Ascending aorta (tissue), 2 donors: ENCODE results near the gene BRPF3. TPM values are rescaled to one million over a fixed set of nuclear protein-coding genes. Genes with fewer than 3 reads are reported as not detected.

Experiments
- DNase-seq, 2 donors: peaks; one replicate each; pipeline ENCODE4 v3.0.0-alpha.2; 2019; ENCODE audit warnings: low spot score in 2 of 2
- H3K27ac ChIP-seq, 2 donors: fragments of 200-600 bp; sonication (generic); one replicate each; pipeline ENCODE4 v1.5.1; 2016 to 2017; ENCODE audit warnings: mild to moderate bottlenecking in 1 of 2
- H3K27me3 ChIP-seq: fragments of 200-600 bp; sonication (generic); one replicate; pipeline ENCODE4 v1.5.1; 2017
- H3K36me3 ChIP-seq, 2 donors: fragments of 200-600 bp; sonication (generic); one replicate each; pipeline ENCODE4 v1.5.1; 2016
- H3K4me1 ChIP-seq, 2 donors: fragments of 200-600 bp; sonication (generic); one replicate each; pipeline ENCODE4 v1.5.1; 2016 to 2017; ENCODE audit warnings: mild to moderate bottlenecking in 1 of 2
- H3K4me3 ChIP-seq, 2 donors: fragments of 200-600 bp; sonication (generic); one replicate each; pipeline ENCODE4 v1.5.1; 2016 to 2017; ENCODE audit warnings: mild to moderate bottlenecking in 1 of 2
- H3K9me3 ChIP-seq, 2 donors: fragments of 200-600 bp; sonication (generic); one replicate each; pipeline ENCODE4 v1.5.1; 2016
- intact Hi-C: fragments of 100-400 bp; cut with DNase I; formaldehyde crosslinking; loops from one replicate; pipeline ENCODE4 v1.15.1; 2023
- total RNA-seq: library from RNA; depleted of rRNA; stranded (reverse); fragments of >200 nt; gene quantifications from one replicate; pipeline ENCODE4 v1.1.0, GENCODE V29; 2016
- TF ChIP-seq, protein P1 (sequence below), 3 experiments: fragments of 200-600 bp in 2 of 3; fragments of 450-650 bp in 1 of 3; sonication (generic) in 2 of 3; IDR thresholded peaks; one replicate each; pipeline ENCODE4 v1.5.1; 2016 to 2019; ENCODE audit warnings: antibody characterized with exemption in 3 of 3, mild to moderate bottlenecking in 1 of 3, moderate library complexity in 1 of 3

Gene BRPF3
- total RNA-seq, 1 donor from 2014 or later, result 26.5 TPM

- TF ChIP-seq, protein P1, sequence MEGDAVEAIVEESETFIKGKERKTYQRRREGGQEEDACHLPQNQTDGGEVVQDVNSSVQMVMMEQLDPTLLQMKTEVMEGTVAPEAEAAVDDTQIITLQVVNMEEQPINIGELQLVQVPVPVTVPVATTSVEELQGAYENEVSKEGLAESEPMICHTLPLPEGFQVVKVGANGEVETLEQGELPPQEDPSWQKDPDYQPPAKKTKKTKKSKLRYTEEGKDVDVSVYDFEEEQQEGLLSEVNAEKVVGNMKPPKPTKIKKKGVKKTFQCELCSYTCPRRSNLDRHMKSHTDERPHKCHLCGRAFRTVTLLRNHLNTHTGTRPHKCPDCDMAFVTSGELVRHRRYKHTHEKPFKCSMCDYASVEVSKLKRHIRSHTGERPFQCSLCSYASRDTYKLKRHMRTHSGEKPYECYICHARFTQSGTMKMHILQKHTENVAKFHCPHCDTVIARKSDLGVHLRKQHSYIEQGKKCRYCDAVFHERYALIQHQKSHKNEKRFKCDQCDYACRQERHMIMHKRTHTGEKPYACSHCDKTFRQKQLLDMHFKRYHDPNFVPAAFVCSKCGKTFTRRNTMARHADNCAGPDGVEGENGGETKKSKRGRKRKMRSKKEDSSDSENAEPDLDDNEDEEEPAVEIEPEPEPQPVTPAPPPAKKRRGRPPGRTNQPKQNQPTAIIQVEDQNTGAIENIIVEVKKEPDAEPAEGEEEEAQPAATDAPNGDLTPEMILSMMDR (IDR thresholded peaks at IDR 0.05), result no peak
- no peaks in the 10 kb centered on the region for H3K9me3 ChIP-seq
- no peak within 1 kb of the TSS for H3K4me3 ChIP-seq
- H3K4me1 ChIP-seq, result no peaks in the 10 kb centered on the region
- intact Hi-C loops, result no loop called here
- no peak within 1 kb of the TSS for H3K27ac ChIP-seq
- no peaks in the 10 kb centered on the region for H3K27me3 ChIP-seq
- H3K36me3 ChIP-seq, result no peaks in the 10 kb centered on the region
- DNase-seq, result no peak
Measured at GRCh38 chr6:36269834-36270705, 73.5 kb downstream of the BRPF3 start, which contains the start of gene PNPLA1. Gene PNPLA1, plus strand, starts transcription at chr6:36270060. Its CDS starts 400 bp downstream, at chr6:36270460.

DNA sequence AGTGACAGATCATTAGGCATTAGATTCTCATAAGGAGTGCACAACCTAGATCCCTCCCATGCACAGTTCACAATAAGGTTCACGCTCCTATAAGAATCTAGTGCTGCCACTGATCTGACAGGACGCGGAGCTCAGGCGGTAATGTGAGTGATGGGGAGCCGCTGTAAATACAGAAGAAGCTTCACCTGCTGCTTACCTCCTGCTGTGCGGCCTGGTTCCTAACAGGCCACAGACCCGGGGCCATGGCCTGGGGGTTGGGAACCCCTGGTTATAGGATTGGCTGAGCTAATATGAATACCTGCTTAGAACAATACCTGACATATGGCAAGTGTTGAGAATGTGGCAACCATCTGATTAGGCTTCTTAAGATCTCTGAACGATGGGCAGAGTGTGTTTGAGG lies 75.7 kb downstream of the BRPF3 start:
- H3K4me1 ChIP-seq, result no peaks in the 10 kb centered on the region
- TF ChIP-seq, protein P1 (IDR thresholded peaks at IDR 0.05), result no peak
- intact Hi-C loops, result no loop called here
- H3K4me3 ChIP-seq, result no peak overlapping the region
- H3K27me3 ChIP-seq, result no peaks in the 10 kb centered on the region
- H3K27ac ChIP-seq, result no peak overlapping the region
- no peaks in the 10 kb centered on the region for H3K36me3 ChIP-seq
- DNase-seq, result peak in 1 of 2 donors; percentile 33
- no peaks in the 10 kb centered on the region for H3K9me3 ChIP-seq

- H3K9me3 ChIP-seq, result no peaks in the 10 kb centered on the region
- no peaks in the 10 kb centered on the region for H3K36me3 ChIP-seq
- no peak overlapping the region for H3K4me3 ChIP-seq
- TF ChIP-seq, protein P1 (IDR thresholded peaks at IDR 0.05), result no peak
- no peak overlapping the region for H3K27ac ChIP-seq
- DNase-seq, result peak in 1 of 2 donors; percentile 4
- H3K27me3 ChIP-seq, result no peaks in the 10 kb centered on the region
- no peaks in the 10 kb centered on the region for H3K4me1 ChIP-seq
- intact Hi-C loops, result no loop called here
Measured at GRCh38 chr6:36273067-36273466, 76.5 kb downstream of the BRPF3 start.

- TF ChIP-seq, protein P1 (IDR thresholded peaks at IDR 0.05), result no peak
- DNase-seq, result peak in 1 of 2 donors; percentile 7
- intact Hi-C loops, result no loop called here
- no peak overlapping the region for H3K4me3 ChIP-seq
- no peaks in the 10 kb centered on the region for H3K36me3 ChIP-seq
- no peaks in the 10 kb centered on the region for H3K4me1 ChIP-seq
- no peaks in the 10 kb centered on the region for H3K9me3 ChIP-seq
- no peaks in the 10 kb centered on the region for H3K27me3 ChIP-seq
- H3K27ac ChIP-seq, result no peak overlapping the region
Measured at GRCh38 chr6:36273802-36274514, 77.4 kb downstream of the BRPF3 start.

GRCh38 chr6:36276581-36277536 lies 80.3 kb downstream of the BRPF3 start:
- intact Hi-C loops, result no loop called here
- no peaks in the 10 kb centered on the region for H3K9me3 ChIP-seq
- no peaks in the 10 kb centered on the region for H3K36me3 ChIP-seq
- TF ChIP-seq, protein P1 (IDR thresholded peaks at IDR 0.05), result no peak
- H3K27ac ChIP-seq, result no peak overlapping the region
- H3K4me3 ChIP-seq, result no peak overlapping the region
- H3K27me3 ChIP-seq, result no peaks in the 10 kb centered on the region
- H3K4me1 ChIP-seq, result no peaks in the 10 kb centered on the region
- peak in 1 of 2 donors; percentile 21 for DNase-seq
